ENCODE results near the gene RCBTB2.

RCBTB2 gene

DNA sequence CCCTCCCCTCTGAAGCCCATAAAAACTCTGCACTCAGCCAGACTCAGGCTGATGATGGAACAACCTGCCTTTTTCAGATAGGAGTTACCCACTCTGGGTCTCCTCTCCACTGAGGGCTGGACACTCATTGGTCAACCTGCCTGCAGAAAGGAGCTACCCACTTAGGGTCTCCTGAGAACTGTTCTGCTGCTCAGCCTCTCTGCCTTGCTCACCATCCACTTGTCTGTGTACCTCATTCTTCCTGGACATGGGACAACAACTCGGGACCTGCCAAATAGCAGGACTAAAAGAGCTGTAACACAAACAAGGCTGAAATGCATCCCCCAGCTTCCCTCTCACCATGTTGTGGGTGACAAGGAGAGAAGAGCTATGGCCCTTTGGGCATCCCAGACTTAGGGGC lies 18.4 kb upstream of the RCBTB2 start:
- H3K4me3 ChIP-seq (ENCODE audit: low read depth, low read length): no peak overlapping the region
- DNase-seq (ENCODE audit: low read depth): no peak
- TF ChIP-seq, protein P1, sequence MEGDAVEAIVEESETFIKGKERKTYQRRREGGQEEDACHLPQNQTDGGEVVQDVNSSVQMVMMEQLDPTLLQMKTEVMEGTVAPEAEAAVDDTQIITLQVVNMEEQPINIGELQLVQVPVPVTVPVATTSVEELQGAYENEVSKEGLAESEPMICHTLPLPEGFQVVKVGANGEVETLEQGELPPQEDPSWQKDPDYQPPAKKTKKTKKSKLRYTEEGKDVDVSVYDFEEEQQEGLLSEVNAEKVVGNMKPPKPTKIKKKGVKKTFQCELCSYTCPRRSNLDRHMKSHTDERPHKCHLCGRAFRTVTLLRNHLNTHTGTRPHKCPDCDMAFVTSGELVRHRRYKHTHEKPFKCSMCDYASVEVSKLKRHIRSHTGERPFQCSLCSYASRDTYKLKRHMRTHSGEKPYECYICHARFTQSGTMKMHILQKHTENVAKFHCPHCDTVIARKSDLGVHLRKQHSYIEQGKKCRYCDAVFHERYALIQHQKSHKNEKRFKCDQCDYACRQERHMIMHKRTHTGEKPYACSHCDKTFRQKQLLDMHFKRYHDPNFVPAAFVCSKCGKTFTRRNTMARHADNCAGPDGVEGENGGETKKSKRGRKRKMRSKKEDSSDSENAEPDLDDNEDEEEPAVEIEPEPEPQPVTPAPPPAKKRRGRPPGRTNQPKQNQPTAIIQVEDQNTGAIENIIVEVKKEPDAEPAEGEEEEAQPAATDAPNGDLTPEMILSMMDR (IDR thresholded peaks at IDR 0.05; ENCODE audit: insufficient read depth, low read depth, low read length, missing control alignments): no peak

DNA sequence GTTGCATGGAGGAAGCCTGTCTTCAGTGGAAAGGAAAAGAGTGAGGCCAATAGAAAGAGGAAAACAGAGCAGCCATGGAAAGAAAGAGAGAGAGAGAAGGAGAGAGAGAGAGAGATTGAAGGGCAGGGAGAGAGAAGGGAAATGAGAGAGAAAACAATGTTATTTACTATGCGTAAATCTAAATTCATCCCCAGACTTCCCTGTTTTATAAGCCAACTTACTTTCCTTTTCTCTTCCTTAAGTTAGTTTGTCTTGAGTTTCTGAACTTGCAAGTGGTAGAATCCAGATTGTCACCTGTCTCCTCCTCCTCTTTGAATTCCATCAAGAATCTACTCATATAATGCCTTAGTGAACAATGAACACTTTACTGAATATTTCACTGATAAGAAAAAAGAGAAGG lies 16.8 kb upstream of the RCBTB2 start:
- no peak overlapping the region for H3K4me3 ChIP-seq (ENCODE audit: low read depth, low read length)
- DNase-seq (ENCODE audit: low read depth): no peak
- TF ChIP-seq, protein P1 (IDR thresholded peaks at IDR 0.05; ENCODE audit: insufficient read depth, low read depth, low read length, missing control alignments): no peak

DNA sequence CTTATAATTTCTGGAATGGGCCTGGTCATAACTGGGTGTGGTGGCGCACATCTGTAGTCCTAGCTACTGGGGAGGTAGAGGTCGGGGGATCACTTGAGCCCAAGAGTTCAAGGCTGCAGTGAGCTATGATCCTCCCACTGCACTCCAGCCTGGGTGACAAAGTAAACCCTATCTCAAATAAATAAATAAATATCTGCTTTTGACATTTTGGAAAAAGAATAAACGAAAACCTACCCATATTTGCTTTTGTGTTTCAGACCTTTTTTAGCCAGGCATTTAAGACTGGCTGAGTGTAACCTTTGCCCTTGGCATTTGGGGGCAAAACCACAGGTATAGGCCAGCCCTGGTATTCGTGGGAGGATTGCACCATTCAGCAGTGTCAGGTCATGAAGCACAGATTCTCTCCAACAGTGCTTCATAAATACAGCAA lies 14.8 kb upstream of the RCBTB2 start:
- no peak for DNase-seq (ENCODE audit: low read depth)
- H3K4me3 ChIP-seq (ENCODE audit: low read depth, low read length): no peak overlapping the region
- TF ChIP-seq, protein P1 (IDR thresholded peaks at IDR 0.05; ENCODE audit: insufficient read depth, low read depth, low read length, missing control alignments): no peak

DNA sequence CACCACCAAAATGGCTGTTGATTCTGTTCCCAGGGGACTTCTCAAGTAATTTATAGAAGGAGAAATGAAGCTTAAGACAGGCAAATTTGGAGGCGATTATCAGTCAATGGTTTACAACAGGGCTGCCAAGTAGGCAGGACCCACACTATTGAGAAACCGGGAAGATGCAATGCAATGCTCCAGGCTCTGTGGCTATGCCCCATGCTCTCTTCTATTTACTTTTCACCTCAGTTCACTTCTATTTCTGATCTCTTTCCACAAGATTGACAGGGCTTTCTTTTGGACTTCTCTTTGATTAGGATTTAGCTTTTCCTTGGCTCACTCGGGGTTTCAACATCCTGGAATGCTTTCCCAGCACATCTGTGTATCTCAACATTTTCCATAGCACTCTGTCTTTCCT lies 12.7 kb upstream of the RCBTB2 start:
- TF ChIP-seq, protein P1 (IDR thresholded peaks at IDR 0.05; ENCODE audit: insufficient read depth, low read depth, low read length, missing control alignments): no peak

DNA sequence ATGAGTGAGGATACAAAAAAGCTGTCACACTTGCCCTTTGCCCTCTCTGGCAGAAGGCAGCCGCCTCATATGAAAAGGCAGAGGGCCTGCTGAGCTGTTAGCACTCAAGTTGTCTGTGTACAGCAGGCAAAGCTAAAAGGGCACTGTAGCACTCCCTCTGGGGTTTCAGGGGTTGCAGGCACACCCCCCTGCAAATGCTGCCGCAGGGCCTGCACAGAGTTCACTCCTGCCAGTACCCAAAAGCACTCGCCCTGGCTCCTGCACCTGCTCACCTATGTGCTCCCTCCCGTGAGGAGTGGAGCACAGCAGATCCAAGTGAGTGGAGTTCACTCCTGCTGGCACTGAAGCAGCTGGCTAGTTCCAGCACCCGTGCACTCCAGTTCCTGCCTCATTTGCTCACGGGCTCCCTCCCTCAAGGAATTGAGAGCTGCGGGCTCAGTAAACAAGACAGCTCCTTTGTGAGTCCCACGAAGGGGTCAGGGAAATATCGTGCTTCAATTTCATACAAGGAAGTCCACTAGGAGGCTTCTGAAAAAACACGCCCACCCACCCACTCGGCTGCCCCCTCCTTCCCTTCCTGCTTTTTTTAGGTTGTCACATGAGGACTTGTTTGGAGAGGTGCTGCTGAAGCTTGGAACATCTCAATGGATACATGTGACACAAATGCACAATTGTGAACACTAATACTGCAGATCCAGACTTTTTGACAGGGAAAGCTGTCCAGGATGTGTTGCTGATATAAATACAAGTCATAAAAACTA lies 9.9 kb upstream of the RCBTB2 start:
- no peak overlapping the region for H3K4me3 ChIP-seq (ENCODE audit: low read depth, low read length)
- DNase-seq (ENCODE audit: low read depth): no peak
- TF ChIP-seq, protein P1 (IDR thresholded peaks at IDR 0.05; ENCODE audit: insufficient read depth, low read depth, low read length, missing control alignments): no peak

More for the DNA sequence above, 12.7 kb upstream of the RCBTB2 start:
- no peak for DNase-seq (ENCODE audit: low read depth)
- no peak overlapping the region for H3K4me3 ChIP-seq (ENCODE audit: low read depth, low read length)

DNA sequence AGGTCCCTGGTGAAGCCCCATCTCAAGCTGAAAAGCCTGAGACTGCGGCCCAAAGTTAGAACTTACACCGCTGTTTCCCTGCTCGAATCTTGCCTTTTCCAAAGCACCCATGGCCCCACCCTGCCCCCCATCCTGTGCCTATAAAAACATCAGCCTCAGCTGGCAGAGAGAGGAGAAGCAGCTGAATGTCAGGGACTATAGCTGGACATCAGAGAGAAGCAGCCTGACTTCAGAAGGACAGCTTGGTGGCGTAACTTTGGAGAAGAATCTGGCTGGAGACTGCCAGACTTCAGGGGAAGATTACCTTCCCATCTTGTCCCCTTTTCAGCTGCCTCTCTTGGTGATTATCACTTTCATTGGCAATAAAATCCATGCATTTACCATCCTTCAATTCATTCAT lies 9.3 kb upstream of the RCBTB2 start:
- TF ChIP-seq, protein P1 (IDR thresholded peaks at IDR 0.05; ENCODE audit: insufficient read depth, low read depth, low read length, missing control alignments): no peak
- DNase-seq (ENCODE audit: low read depth): no peak
- no peak overlapping the region for H3K4me3 ChIP-seq (ENCODE audit: low read depth, low read length)

DNA sequence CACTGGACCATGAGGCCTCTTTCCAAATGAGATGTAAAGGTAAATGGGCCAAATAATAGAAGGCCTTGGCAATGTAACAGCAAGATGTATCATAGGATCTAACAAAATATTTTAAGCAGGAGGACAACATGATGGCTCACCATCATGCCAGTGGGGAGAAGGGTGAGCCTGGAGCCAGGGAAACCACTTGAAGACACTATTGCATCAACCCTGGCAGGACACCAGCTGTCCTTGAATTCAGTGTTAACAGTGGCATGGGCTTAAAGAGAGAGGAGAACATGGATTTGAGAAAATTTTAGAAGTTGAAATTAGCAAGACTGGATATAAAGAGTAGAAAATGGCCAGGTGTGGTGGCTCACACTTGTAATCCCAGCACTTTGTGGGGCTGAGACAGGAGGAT lies 6.7 kb upstream of the RCBTB2 start:
- no peak overlapping the region for H3K4me3 ChIP-seq (ENCODE audit: low read depth, low read length)
- no peak for DNase-seq (ENCODE audit: low read depth)
- TF ChIP-seq, protein P1 (IDR thresholded peaks at IDR 0.05; ENCODE audit: insufficient read depth, low read depth, low read length, missing control alignments): no peak
